ENCODE data around the gene CATSPER3.

GRCh38 chr5:134958755-134959154, 9.0 kb upstream of the CATSPER3 start:
- TF ChIP-seq, protein P1, sequence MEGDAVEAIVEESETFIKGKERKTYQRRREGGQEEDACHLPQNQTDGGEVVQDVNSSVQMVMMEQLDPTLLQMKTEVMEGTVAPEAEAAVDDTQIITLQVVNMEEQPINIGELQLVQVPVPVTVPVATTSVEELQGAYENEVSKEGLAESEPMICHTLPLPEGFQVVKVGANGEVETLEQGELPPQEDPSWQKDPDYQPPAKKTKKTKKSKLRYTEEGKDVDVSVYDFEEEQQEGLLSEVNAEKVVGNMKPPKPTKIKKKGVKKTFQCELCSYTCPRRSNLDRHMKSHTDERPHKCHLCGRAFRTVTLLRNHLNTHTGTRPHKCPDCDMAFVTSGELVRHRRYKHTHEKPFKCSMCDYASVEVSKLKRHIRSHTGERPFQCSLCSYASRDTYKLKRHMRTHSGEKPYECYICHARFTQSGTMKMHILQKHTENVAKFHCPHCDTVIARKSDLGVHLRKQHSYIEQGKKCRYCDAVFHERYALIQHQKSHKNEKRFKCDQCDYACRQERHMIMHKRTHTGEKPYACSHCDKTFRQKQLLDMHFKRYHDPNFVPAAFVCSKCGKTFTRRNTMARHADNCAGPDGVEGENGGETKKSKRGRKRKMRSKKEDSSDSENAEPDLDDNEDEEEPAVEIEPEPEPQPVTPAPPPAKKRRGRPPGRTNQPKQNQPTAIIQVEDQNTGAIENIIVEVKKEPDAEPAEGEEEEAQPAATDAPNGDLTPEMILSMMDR (IDR thresholded peaks at IDR 0.05) = no peak
- no peak for TF ChIP-seq ZFX (IDR thresholded peaks at IDR 0.05; ENCODE audit: borderline replicate concordance)

All from 22Rv1 (cell line).